HEK293T (cell line): ENCODE data around the gene THAP11.

ENCODE experiments used
- CTBP1 ChIP-seq: fragments of 450-650 bp; IDR thresholded peaks from 2 replicates; pipeline ENCODE4 v1.6.1; 2016; ENCODE audit warnings: borderline replicate concordance
- FOXA1 ChIP-seq: fragments of 450-650 bp; IDR thresholded peaks from 2 replicates; pipeline ENCODE4 v1.6.1; 2016; ENCODE audit warnings: mild to moderate bottlenecking
- FOXK2 ChIP-seq: fragments of 450-650 bp; IDR thresholded peaks from 2 replicates; pipeline ENCODE4 v1.6.1; 2016; ENCODE audit warnings: mild to moderate bottlenecking
- FOXM1 ChIP-seq: fragments of 450-650 bp; IDR thresholded peaks from 2 replicates; pipeline ENCODE4 v1.6.1; 2017; ENCODE audit warnings: mild to moderate bottlenecking, borderline replicate concordance
- L3MBTL2 ChIP-seq: fragments of 450-650 bp; conservative IDR thresholded peaks from 2 replicates; pipeline ENCODE4 v1.6.1; 2016; ENCODE audit warnings: mild to moderate bottlenecking
- SP1 ChIP-seq: fragments of 450-650 bp; IDR thresholded peaks from 2 replicates; pipeline ENCODE4 v1.6.1; 2017
- SUZ12 ChIP-seq: fragments of 450-650 bp; IDR thresholded peaks from 2 replicates; pipeline ENCODE4 v1.6.1; 2016; ENCODE audit warnings: mild to moderate bottlenecking
- TARDBP ChIP-seq: fragments of 450-650 bp; IDR thresholded peaks from 2 replicates; pipeline ENCODE4 v1.6.1; 2016
- ZNF384 ChIP-seq: fragments of 450-650 bp; IDR thresholded peaks from 2 replicates; pipeline ENCODE4 v1.6.1; 2016
- TF ChIP-seq, protein P1 (sequence below): fragments of 450-650 bp; IDR thresholded peaks from 2 replicates; pipeline ENCODE4 v1.6.1; 2016

DNA sequence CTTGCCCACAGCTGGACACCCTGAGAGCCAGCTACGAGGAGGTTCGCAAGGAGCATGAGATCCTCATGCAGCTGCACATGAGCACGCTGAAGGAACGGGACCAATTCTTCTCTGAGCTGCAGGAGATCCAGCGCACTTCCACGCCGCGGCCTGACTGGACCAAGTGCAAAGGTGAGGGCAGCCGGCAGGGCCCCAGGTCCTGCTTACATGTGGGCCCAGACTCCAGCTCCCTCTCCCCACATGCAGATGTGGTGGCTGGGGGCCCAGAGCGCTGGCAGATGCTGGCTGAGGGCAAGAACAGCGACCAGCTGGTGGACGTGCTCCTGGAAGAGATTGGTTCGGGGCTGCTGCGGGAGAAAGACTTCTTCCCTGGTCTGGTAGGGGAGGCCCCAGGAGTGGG, 16.2 kb upstream of the THAP11 start:
- TF ChIP-seq TARDBP (no peak), SUZ12 (no peak), FOXA1 (no peak), FOXK2 (no peak), SP1 (no peak), FOXM1 (no peak), L3MBTL2 (no peak), CTBP1 (no peak), ZNF384 (no peak)
- TF ChIP-seq, protein P1, sequence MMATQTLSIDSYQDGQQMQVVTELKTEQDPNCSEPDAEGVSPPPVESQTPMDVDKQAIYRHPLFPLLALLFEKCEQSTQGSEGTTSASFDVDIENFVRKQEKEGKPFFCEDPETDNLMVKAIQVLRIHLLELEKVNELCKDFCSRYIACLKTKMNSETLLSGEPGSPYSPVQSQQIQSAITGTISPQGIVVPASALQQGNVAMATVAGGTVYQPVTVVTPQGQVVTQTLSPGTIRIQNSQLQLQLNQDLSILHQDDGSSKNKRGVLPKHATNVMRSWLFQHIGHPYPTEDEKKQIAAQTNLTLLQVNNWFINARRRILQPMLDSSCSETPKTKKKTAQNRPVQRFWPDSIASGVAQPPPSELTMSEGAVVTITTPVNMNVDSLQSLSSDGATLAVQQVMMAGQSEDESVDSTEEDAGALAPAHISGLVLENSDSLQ: no peak
